ENCODE results near the gene PNPLA5.

- TF ChIP-seq NFRKB (IDR thresholded peaks at IDR 0.05) (no peak), FOXK2 (IDR thresholded peaks at IDR 0.05) (no peak), BHLHE40 (IDR thresholded peaks at IDR 0.05; ENCODE audit: borderline replicate concordance) (no peak), ZNF384 (IDR thresholded peaks at IDR 0.05) (no peak), FOXM1 (IDR thresholded peaks at IDR 0.05; ENCODE audit: borderline replicate concordance) (no peak), ELF4 (IDR thresholded peaks at IDR 0.05) (no peak), SUZ12 (IDR thresholded peaks at IDR 0.05) (no peak), ARNT (IDR thresholded peaks at IDR 0.05) (no peak), SP1 (IDR thresholded peaks at IDR 0.05) (no peak), TARDBP (IDR thresholded peaks at IDR 0.05) (no peak), PKNOX1 (IDR thresholded peaks at IDR 0.05) (no peak)
Measured at GRCh38 chr22:43867839-43868635, 23.8 kb downstream of the PNPLA5 start.
